ENCODE data around the gene TRMT112. TPM values are rescaled to one million over a fixed set of nuclear protein-coding genes. Genes with fewer than 3 reads are reported as not detected.

TRMT112 gene
- total and polyA plus RNA-seq, 2 of the 4 experiments (the other 2 are of a cell fraction) = 173 to 202 TPM

GRCh38 chr11:64269540-64270220 is 47.7 kb downstream of the TRMT112 start (continued):
- TF ChIP-seq SMC3 (IDR thresholded peaks at IDR 0.05; ENCODE audit: low read depth, low read length) (no peak), BHLHE40 (IDR thresholded peaks at IDR 0.05; ENCODE audit: low read depth, low read length) (0 out of 2 replicates have a peak, but pooled peaks have one; percentile 18), CTCF (conservative IDR thresholded peaks at IDR 0.05; ENCODE audit: low read depth, low read length) (peak; percentile 17; the same call in 1 of the 2 replicates), NFE2L2 (IDR thresholded peaks at IDR 0.05; ENCODE audit: low read depth, low read length) (no peak), FOS (IDR thresholded peaks at IDR 0.05; ENCODE audit: low read depth, low read length) (no peak)

Measured in IMR-90 (cell line).